K562 (cell line): ENCODE data around the gene KPNA1. TPM values are rescaled to one million over a fixed set of nuclear protein-coding genes. Genes with fewer than 3 reads are reported as not detected.

Source experiments
- ARID1B ChIP-seq: fragments of 450-650 bp; IDR thresholded peaks from 2 replicates; pipeline ENCODE4 v1.6.1; 2016; ENCODE audit warnings: antibody characterized with exemption, mild to moderate bottlenecking, inconsistent platforms
- CHCHD3 ChIP-seq: fragments of 250-450 bp; sonication (Bioruptor Pico); IDR thresholded peaks from 2 replicates; pipeline ENCODE4 v2.1.2; 2022; ENCODE audit warnings: mild to moderate bottlenecking
- CTBP1 ChIP-seq: fragments of 450-650 bp; IDR thresholded peaks from 2 replicates; pipeline ENCODE4 v1.6.1; 2016; ENCODE audit warnings: borderline replicate concordance
- E2F5 ChIP-seq: sonication (generic); formaldehyde crosslinking; IDR thresholded peaks from 2 replicates; pipeline ENCODE4 v1.8.0; 2022; ENCODE audit warnings: mild to moderate bottlenecking, missing genetic modification reagents
- E2F6 ChIP-seq, 2 experiments: IDR thresholded peaks; 2 replicates each; pipeline ENCODE4 v1.6.1; 2011; ENCODE audit warnings: borderline replicate concordance in 1 of 2, control low read depth in 1 of 2, low read depth in 1 of 2, low read length in 1 of 2, mild to moderate bottlenecking in 1 of 2, mixed read lengths in 1 of 2, moderate library complexity in 1 of 2; ENCODE audit not compliant: insufficient read depth in 1 of 2, insufficient read length in 1 of 2, poor library complexity in 1 of 2, severe bottlenecking in 1 of 2; ENCODE audit errors: extremely low read depth in 1 of 2
- ELF1 ChIP-seq: fragments of 200-800 bp; sonication (Bioruptor generic); IDR thresholded peaks from 2 replicates; pipeline ENCODE4 v1.6.1; 2016; ENCODE audit warnings: missing genetic modification characterization, missing compliant biosample characterization
- EP400 ChIP-seq: fragments of 450-650 bp; IDR thresholded peaks from 2 replicates; pipeline ENCODE4 v1.6.1; 2017; ENCODE audit warnings: antibody characterized with exemption, mild to moderate bottlenecking, moderate library complexity
- HOMEZ ChIP-seq: fragments of 250-450 bp; sonication (Bioruptor Pico); IDR thresholded peaks from 2 replicates; pipeline ENCODE4 v1.4.0; 2020; ENCODE audit warnings: mild to moderate bottlenecking, moderate library complexity
- MAFF ChIP-seq: IDR thresholded peaks from 2 replicates; pipeline ENCODE4 v1.6.1; 2012; ENCODE audit warnings: low read length, improper control_type of control experiment
- MYNN ChIP-seq, 2 experiments: sonication (generic); formaldehyde crosslinking in 1 of 2; IDR thresholded peaks; 2 replicates each; pipeline versions ENCODE4 v1.5.0 to v1.6.1; 2016 to 2020; ENCODE audit warnings: antibody characterized with exemption in 1 of 2, missing genetic modification reagents in 1 of 2
- NCOA2 ChIP-seq, 2 experiments: fragments of 450-650 bp; IDR thresholded peaks; 2 replicates each; pipeline ENCODE4 v1.6.1; 2018; ENCODE audit warnings: mild to moderate bottlenecking in 2 of 2, moderate library complexity in 1 of 2; ENCODE audit not compliant: partially characterized antibody in 2 of 2
- NR2C2 ChIP-seq, 2 experiments: fragments of 200-800 bp in 1 of 2; sonication (Bioruptor generic) in 1 of 2; sonication (generic) in 1 of 2; formaldehyde crosslinking in 1 of 2; IDR thresholded peaks; 2 replicates each; pipeline versions ENCODE4 v1.6.1 to v1.8.0; 2016 to 2022; ENCODE audit warnings: mild to moderate bottlenecking in 1 of 2, missing compliant biosample characterization in 1 of 2, missing genetic modification characterization in 1 of 2, missing genetic modification reagents in 1 of 2
- POLR2AphosphoS2 ChIP-seq: IDR thresholded peaks from 2 replicates; pipeline ENCODE4 v1.6.1; 2012; ENCODE audit warnings: low read length, improper control_type of control experiment
- RBM22 ChIP-seq: fragments of 200-400 bp; formaldehyde crosslinking; IDR thresholded peaks from 2 replicates; pipeline ENCODE4 v1.6.1; 2018; ENCODE audit warnings: low read length, low read depth; ENCODE audit not compliant: poor library complexity, severe bottlenecking
- SMAD3 ChIP-seq: fragments of 450-650 bp; formaldehyde crosslinking; conservative IDR thresholded peaks from 2 replicates; pipeline ENCODE4 v1.4.0; 2020; ENCODE audit warnings: mild to moderate bottlenecking
- TBL1XR1 ChIP-seq, 2 experiments: IDR thresholded peaks; 2 replicates each; pipeline ENCODE4 v1.6.1; 2012; ENCODE audit warnings: improper control_type of control experiment in 2 of 2, low read length in 2 of 2, mild to moderate bottlenecking in 1 of 2
- U2AF2 ChIP-seq: fragments of 200-400 bp; formaldehyde crosslinking; optimal IDR thresholded peaks from 2 replicates; pipeline ENCODE3; 2017; ENCODE audit warnings: low read depth, mild to moderate bottlenecking, low read length
- WHSC1 ChIP-seq: IDR thresholded peaks from one replicate; pipeline ENCODE4 v1.6.1; 2012; ENCODE audit warnings: low read length, control low read depth, inconsistent platforms
- ZBTB2 ChIP-seq: fragments of 450-650 bp; IDR thresholded peaks from 2 replicates; pipeline ENCODE4 v1.6.1; 2016; ENCODE audit warnings: antibody characterized with exemption
- ZNF398 ChIP-seq: fragments of 250-450 bp; sonication (Bioruptor Pico); IDR thresholded peaks from 2 replicates; pipeline ENCODE4 v1.8.0; 2021; ENCODE audit warnings: moderate library complexity, mild to moderate bottlenecking, inconsistent platforms
- polyA plus RNA-seq, 8 experiments: library from polyadenylated mRNA; depleted of rRNA in 4 of 8; stranded (reverse) in 5 of 8; unstranded in 3 of 8; fragments of >200 nt; fragmentation: Nextera tagmentation in 2 of 8; fragmentation: Illumina TruSeq in 1 of 8; extraction: Ambion mirVana in 2 of 8; extraction: Trizol in 1 of 8; gene quantifications; 2 replicates each; pipeline versions ENCODE4 v1.2.1 to v1.2.3, GENCODE V29; 2011 to 2014; ENCODE audit warnings: inconsistent platforms in 1 of 8, missing spikeins in 1 of 8
- total RNA-seq, 7 experiments: library from RNA; depleted of rRNA in 6 of 7; stranded (reverse); fragments of >200 nt in 6 of 7; fragmentation: Illumina TruSeq in 2 of 7; extraction: Trizol in 2 of 7; gene quantifications; 2 replicates each; pipeline versions ENCODE4 v1.2.1 to v1.2.3, GENCODE V29; 2011 to 2021; ENCODE audit warnings: low replicate concordance in 1 of 7

KPNA1 gene
- total and polyA plus RNA-seq, 9 of the 15 experiments (the other 6 are each of a cell fraction or from before 2014, with no cell fraction given) = 9.3 to 53.8 (median 33.5) TPM

GRCh38 chr3:122564155-122564912, 49.6 kb upstream of the KPNA1 start, which contains the start of the genes DTX3L and PARP9 (continued):
- TF ChIP-seq E2F6 (IDR thresholded peaks at IDR 0.05; ENCODE audit: borderline replicate concordance in 1 of 2, extremely low read depth in 1 of 2, insufficient read depth in 1 of 2, insufficient read length in 1 of 2, low read depth in 1 of 2, low read length in 1 of 2, poor library complexity in 1 of 2, severe bottlenecking in 1 of 2) = peak; percentile 47 to 78
- TF ChIP-seq ARID1B = no peak
- TF ChIP-seq ZBTB2 = no peak
- no peak for TF ChIP-seq NCOA2 (IDR thresholded peaks at IDR 0.05; ENCODE audit: partially characterized antibody in 2 of 2)
- peak; percentile 41 for TF ChIP-seq ELF1 (tag)
- no peak for TF ChIP-seq POLR2AphosphoS2
- no peak for TF ChIP-seq SMAD3 (CRISPR knock-in tag)
- no peak for TF ChIP-seq U2AF2
- no peak for TF ChIP-seq HOMEZ (CRISPR knock-in tag)
- TF ChIP-seq CTBP1 = peak; percentile 61; the same call in 1 of the 2 replicates
- no peak for TF ChIP-seq MYNN (IDR thresholded peaks at IDR 0.05)
- no peak for TF ChIP-seq MYNN (CRISPR knock-in tag; IDR thresholded peaks at IDR 0.05)
- TF ChIP-seq ZNF398 = no peak
- TF ChIP-seq E2F5 (CRISPR knock-in tag) = no peak
- TF ChIP-seq WHSC1 = no peak
- TF ChIP-seq CHCHD3 (CRISPR knock-in tag) = no peak
- no peak for TF ChIP-seq MAFF
- TF ChIP-seq EP400 = peak; percentile 58; the same call in 1 of the 2 replicates
- TF ChIP-seq TBL1XR1 (IDR thresholded peaks at IDR 0.05; ENCODE audit: low read length in 2 of 2) = no peak
- no peak for TF ChIP-seq RBM22
- no peak for TF ChIP-seq NR2C2 (CRISPR knock-in tag; IDR thresholded peaks at IDR 0.05)
- no peak; the same call in 1 of the 2 replicates for TF ChIP-seq NR2C2 (tag; IDR thresholded peaks at IDR 0.05)
